Measurements from ENCODE around the gene MTA1.

MTA1 gene

GRCh38 chr14:105483300-105484068 lies 63.9 kb downstream of the MTA1 start:
- in situ Hi-C loops (cut with MboI; ENCODE audit: low sequenced_read_pairs) = loop anchor here (10.0 kb wide), 1 partner anchor 109 kb away; no protein-coding TSS in a partner anchor

- in situ Hi-C loops (cut with MboI; ENCODE audit: low sequenced_read_pairs) = loop anchor here (10.0 kb wide), 1 partner anchor 110 kb away; no protein-coding TSS in a partner anchor
Observed at GRCh38 chr14:105484069-105484996, 64.7 kb downstream of the MTA1 start.

- in situ Hi-C loops (cut with MboI; ENCODE audit: low sequenced_read_pairs) = loop anchor here (10.0 kb wide), 1 partner anchor 110 kb away; no protein-coding TSS in a partner anchor
Observed at GRCh38 chr14:105484997-105485393, 65.4 kb downstream of the MTA1 start.

GRCh38 chr14:105485739-105486162 lies 66.1 kb downstream of the MTA1 start:
- in situ Hi-C loops (cut with MboI; ENCODE audit: low sequenced_read_pairs) = loop anchor here (10.0 kb wide), 1 partner anchor 111 kb away; no protein-coding TSS in a partner anchor

GRCh38 chr14:105486163-105486973 lies 66.7 kb downstream of the MTA1 start, which contains the start of gene CRIP1:
Gene CRIP1, plus strand, starts transcription at chr14:105486886. Its CDS starts 374 bp downstream, at chr14:105487260.
- in situ Hi-C loops (cut with MboI; ENCODE audit: low sequenced_read_pairs) = loop anchor here (10.0 kb wide), 1 partner anchor 112 kb away; no protein-coding TSS in a partner anchor

GRCh38 chr14:105486974-105487448 lies 67.4 kb downstream of the MTA1 start:
- in situ Hi-C loops (cut with MboI; ENCODE audit: low sequenced_read_pairs) = loop anchor here (10.0 kb wide), 1 partner anchor 112 kb away; no protein-coding TSS in a partner anchor

- in situ Hi-C loops (cut with MboI; ENCODE audit: low sequenced_read_pairs) = loop anchor here (10.0 kb wide), 1 partner anchor 113 kb away; no protein-coding TSS in a partner anchor
Observed at GRCh38 chr14:105487449-105487985, 67.9 kb downstream of the MTA1 start.

GRCh38 chr14:105487986-105488777 lies 68.6 kb downstream of the MTA1 start:
- in situ Hi-C loops (cut with MboI; ENCODE audit: low sequenced_read_pairs) = loop anchor here (10.0 kb wide), 1 partner anchor 113 kb away; no protein-coding TSS in a partner anchor

- in situ Hi-C loops (cut with MboI; ENCODE audit: low sequenced_read_pairs) = loop anchor here (10.0 kb wide), 1 partner anchor 114 kb away; no protein-coding TSS in a partner anchor
Observed at GRCh38 chr14:105488781-105489541, 69.3 kb downstream of the MTA1 start.

GRCh38 chr14:105489542-105490266 lies 70.1 kb downstream of the MTA1 start:
- in situ Hi-C loops (cut with MboI; ENCODE audit: low sequenced_read_pairs) = loop anchor here (10.0 kb wide), 1 partner anchor 115 kb away; no protein-coding TSS in a partner anchor

- in situ Hi-C loops (cut with MboI; ENCODE audit: low sequenced_read_pairs) = no loop called here
Observed at GRCh38 chr14:105490267-105490571, 70.6 kb downstream of the MTA1 start.

- in situ Hi-C loops (cut with MboI; ENCODE audit: low sequenced_read_pairs) = no loop called here
Observed at GRCh38 chr14:105490572-105491365, 71.1 kb downstream of the MTA1 start, which contains the start of gene TEDC1. Gene TEDC1, plus strand, starts transcription at chr14:105491246. Its CDS starts 130 bp downstream, at chr14:105491376.

GRCh38 chr14:105491366-105491973 lies 71.8 kb downstream of the MTA1 start:
- in situ Hi-C loops (cut with MboI; ENCODE audit: low sequenced_read_pairs) = no loop called here

GRCh38 chr14:105492031-105492970 lies 72.7 kb downstream of the MTA1 start:
- in situ Hi-C loops (cut with MboI; ENCODE audit: low sequenced_read_pairs) = no loop called here

Measured in HL-60/S4 treated with phorbol 12-myristate 13-acetate at 8.2 ng/mL for 4 days and 3 days (cell line).